SK-N-SH treated with all-trans-retinoic acid at 6 μM for 48 hours (cell line): ENCODE results near the gene UNC45A.

ENCODE experiments used
- ATAC-seq: fragments of 200-7000 bp; cut with Tn5 transposase; 3 replicates; pipeline ENCODE4 v1.9.1; 2020; ENCODE audit warnings: mild to moderate bottlenecking, moderate library complexity
- BACH2 ChIP-seq: fragments of 250-450 bp; sonication (Bioruptor Pico); IDR thresholded peaks from 2 replicates; pipeline ENCODE4 v1.9.0; 2021; ENCODE audit warnings: mild to moderate bottlenecking, borderline replicate concordance
- CREB5 ChIP-seq: fragments of 250-450 bp; sonication (Bioruptor Pico); IDR thresholded peaks from 2 replicates; pipeline ENCODE4 v1.5.1; 2020; ENCODE audit warnings: low read depth, mild to moderate bottlenecking, moderate library complexity
- CSDC2 ChIP-seq: fragments of 250-450 bp; sonication (Bioruptor Pico); IDR thresholded peaks from 2 replicates; pipeline ENCODE4 v1.5.0; 2020; ENCODE audit warnings: mild to moderate bottlenecking, moderate library complexity
- CSRNP3 ChIP-seq: fragments of 250-450 bp; sonication (Bioruptor Pico); IDR thresholded peaks from 2 replicates; pipeline ENCODE4 v1.5.1; 2021; ENCODE audit warnings: mild to moderate bottlenecking, moderate library complexity
- ESRRG ChIP-seq: fragments of 250-450 bp; sonication (Bioruptor Pico); IDR thresholded peaks from 2 replicates; pipeline ENCODE4 v1.6.1; 2021; ENCODE audit warnings: mild to moderate bottlenecking
- ISL1 ChIP-seq: fragments of 250-450 bp; sonication (Bioruptor Pico); IDR thresholded peaks from 2 replicates; pipeline ENCODE4 v2.1.2; 2022; ENCODE audit warnings: mild to moderate bottlenecking, moderate library complexity
- OSR1 ChIP-seq: fragments of 250-450 bp; sonication (Bioruptor Pico); IDR thresholded peaks from 2 replicates; pipeline ENCODE4 v1.8.0; 2022; ENCODE audit warnings: moderate library complexity, mild to moderate bottlenecking, inconsistent platforms
- POU6F1 ChIP-seq: fragments of 250-450 bp; sonication (Bioruptor Pico); IDR thresholded peaks from 2 replicates; pipeline ENCODE4 v1.8.0; 2021; ENCODE audit warnings: low read depth, mild to moderate bottlenecking, moderate library complexity, borderline replicate concordance
- RARB ChIP-seq: fragments of 250-450 bp; sonication (Bioruptor Pico); IDR thresholded peaks from 2 replicates; pipeline ENCODE4 v1.8.0; 2021; ENCODE audit warnings: mild to moderate bottlenecking, moderate library complexity
- SNAI2 ChIP-seq: fragments of 250-450 bp; sonication (Bioruptor Pico); IDR thresholded peaks from 2 replicates; pipeline ENCODE4 v1.5.0; 2020; ENCODE audit warnings: mild to moderate bottlenecking, moderate library complexity
- TCF4 ChIP-seq: fragments of 250-450 bp; sonication (Bioruptor Pico); IDR thresholded peaks from 2 replicates; pipeline ENCODE4 v1.8.0; 2021; ENCODE audit warnings: mild to moderate bottlenecking, moderate library complexity, borderline replicate concordance
- TOX ChIP-seq: fragments of 250-450 bp; sonication (Bioruptor Pico); IDR thresholded peaks from 2 replicates; pipeline ENCODE4 v1.8.0; 2021; ENCODE audit warnings: mild to moderate bottlenecking, moderate library complexity, borderline replicate concordance
- TSHZ2 ChIP-seq: fragments of 250-450 bp; sonication (Bioruptor Pico); IDR thresholded peaks from 2 replicates; pipeline ENCODE4 v1.5.0; 2020; ENCODE audit warnings: mild to moderate bottlenecking, moderate library complexity
- ZC3H10 ChIP-seq: fragments of 250-450 bp; sonication (Bioruptor Pico); IDR thresholded peaks from 2 replicates; pipeline ENCODE4 v1.5.1; 2021; ENCODE audit warnings: mild to moderate bottlenecking, moderate library complexity
- ZFP3 ChIP-seq: fragments of 250-450 bp; sonication (Bioruptor Pico); IDR thresholded peaks from 2 replicates; pipeline ENCODE4 v1.5.0; 2020; ENCODE audit warnings: mild to moderate bottlenecking, moderate library complexity
- ZFP30 ChIP-seq: fragments of 450-650 bp; formaldehyde crosslinking; IDR thresholded peaks from 2 replicates; pipeline ENCODE4 v1.5.0; 2022; ENCODE audit warnings: mild to moderate bottlenecking, moderate library complexity
- ZNF565 ChIP-seq: fragments of 450-650 bp; formaldehyde crosslinking; conservative IDR thresholded peaks from 2 replicates; pipeline ENCODE4 v1.5.0; 2020; ENCODE audit warnings: low read depth, mild to moderate bottlenecking, moderate library complexity
- ZNF8 ChIP-seq: fragments of 450-650 bp; formaldehyde crosslinking; IDR thresholded peaks from 2 replicates; pipeline ENCODE4 v1.5.0; 2020; ENCODE audit warnings: mild to moderate bottlenecking, moderate library complexity

The UNC45A gene

DNA sequence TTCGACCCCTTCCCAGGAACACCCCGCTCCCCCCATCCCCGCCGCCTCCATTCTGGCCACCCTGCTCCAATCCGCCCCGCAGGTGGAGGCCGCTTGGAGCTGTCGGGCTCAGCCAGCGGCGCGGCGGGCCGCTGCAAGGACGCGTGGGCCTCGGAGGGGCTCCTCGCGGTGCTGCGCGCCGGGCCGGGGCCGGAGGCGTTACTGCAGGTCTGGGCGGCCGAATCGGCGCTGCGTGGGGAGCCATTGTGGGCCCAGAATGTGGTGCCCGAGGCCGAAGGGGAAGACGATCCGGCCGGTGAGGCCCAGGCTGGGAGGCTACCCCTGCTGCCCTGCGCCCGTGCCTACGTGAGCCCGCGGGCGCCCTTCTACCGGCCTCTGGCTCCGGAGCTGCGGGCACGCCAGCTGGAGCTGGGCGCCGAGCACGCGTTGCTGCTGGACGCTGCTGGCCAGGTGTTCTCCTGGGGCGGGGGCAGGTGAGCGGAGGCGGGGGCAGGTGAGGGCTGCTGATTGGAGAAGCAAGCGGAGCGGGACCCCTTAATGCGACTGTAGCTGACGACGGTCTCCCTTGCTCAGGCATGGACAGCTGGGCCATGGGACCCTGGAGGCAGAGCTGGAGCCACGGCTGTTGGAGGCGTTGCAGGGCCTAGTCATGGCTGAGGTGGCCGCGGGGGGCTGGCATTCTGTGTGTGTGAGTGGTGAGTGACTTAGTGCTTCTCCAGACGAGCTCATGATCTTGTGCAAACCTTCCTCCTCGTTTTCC lies 22.1 kb downstream of the UNC45A start (continued):
- no peak for TF ChIP-seq TSHZ2 (CRISPR knock-in tag)

GRCh38 chr15:90957791-90958190 lies 22.7 kb downstream of the UNC45A start:
- no peak for ATAC-seq
- no peak for TF ChIP-seq ZFP30 (CRISPR knock-in tag)
- no peak for TF ChIP-seq ZNF565 (CRISPR knock-in tag)
- TF ChIP-seq SNAI2 (CRISPR knock-in tag): no peak
- no peak for TF ChIP-seq CSDC2
- TF ChIP-seq RARB (CRISPR knock-in tag): no peak
- TF ChIP-seq TOX (CRISPR knock-in tag): no peak
- no peak for TF ChIP-seq TSHZ2 (CRISPR knock-in tag)
- TF ChIP-seq CREB5 (CRISPR knock-in tag): no peak
- no peak for TF ChIP-seq ISL1 (CRISPR knock-in tag)

DNA sequence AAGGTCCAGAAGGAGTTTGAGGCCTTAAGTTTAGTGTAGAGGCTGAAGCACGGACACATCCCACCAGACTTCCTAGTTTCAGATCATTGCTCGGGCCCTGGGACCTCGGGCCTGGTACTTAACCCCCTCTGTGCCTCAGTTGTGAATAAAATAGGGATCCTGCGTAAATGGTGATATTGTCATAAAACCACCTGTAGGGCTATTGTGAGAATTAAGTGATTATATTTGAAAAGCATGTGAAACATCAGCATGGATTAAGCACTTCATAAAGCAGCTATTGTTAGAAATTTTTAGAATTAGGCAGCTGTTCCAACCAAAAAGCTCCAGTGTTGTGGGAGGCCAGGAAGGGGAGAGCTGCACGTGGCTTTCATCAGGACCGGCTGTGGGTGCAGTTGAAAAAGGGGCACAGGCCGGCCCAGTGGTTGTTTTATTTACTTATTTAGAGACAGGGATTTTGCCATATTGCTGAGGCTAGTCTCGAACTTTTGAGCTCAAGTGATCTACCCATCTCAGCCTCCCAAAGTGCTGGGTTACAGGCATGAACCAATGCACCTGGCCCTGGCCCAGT lies 24.0 kb downstream of the UNC45A start:
- no peak for ATAC-seq
- no peak for TF ChIP-seq CREB5 (CRISPR knock-in tag)
- TF ChIP-seq ZNF8 (CRISPR knock-in tag): no peak
- no peak for TF ChIP-seq OSR1 (CRISPR knock-in tag)
- no peak for TF ChIP-seq RARB (CRISPR knock-in tag)
- no peak for TF ChIP-seq TCF4
- no peak for TF ChIP-seq POU6F1 (CRISPR knock-in tag)
- TF ChIP-seq CSRNP3: no peak
- no peak for TF ChIP-seq ZC3H10 (CRISPR knock-in tag)
- TF ChIP-seq ZFP30 (CRISPR knock-in tag): no peak
- TF ChIP-seq BACH2 (CRISPR knock-in tag): no peak
- TF ChIP-seq ZNF565 (CRISPR knock-in tag): no peak
- TF ChIP-seq ESRRG (CRISPR knock-in tag): no peak
- TF ChIP-seq ZFP3: no peak
- TF ChIP-seq, all 23 proteins: peak for 0
